ENCODE results near the gene DCLK2.
"Not testable (repeated sequence)": the region's sequence is repeated elsewhere in the genome, so short reads cannot be mapped to it uniquely, and the experiment has no call there.

Gene DCLK2

DNA sequence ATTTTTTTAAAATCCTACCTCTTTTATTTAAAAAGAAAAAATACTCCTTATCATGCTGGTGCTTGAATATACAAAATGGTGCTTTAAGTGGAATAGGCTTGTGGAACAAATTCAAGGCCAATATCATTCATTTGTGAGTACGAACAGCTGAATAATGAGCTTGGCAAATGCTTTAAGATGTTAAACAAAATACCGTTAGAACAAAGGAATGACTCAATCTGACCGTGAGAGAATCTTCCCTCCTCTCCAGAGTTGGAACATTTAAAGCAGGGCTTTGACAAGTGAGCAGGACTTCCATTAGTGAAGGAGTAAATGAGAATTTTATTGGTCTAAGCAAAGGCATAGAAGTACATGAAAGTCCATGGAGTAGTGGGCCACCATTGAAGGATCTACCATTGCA, 74.5 kb downstream of the DCLK2 start:
- DNase-seq (ENCODE audit: low read depth), result peak; percentile 62

DNA sequence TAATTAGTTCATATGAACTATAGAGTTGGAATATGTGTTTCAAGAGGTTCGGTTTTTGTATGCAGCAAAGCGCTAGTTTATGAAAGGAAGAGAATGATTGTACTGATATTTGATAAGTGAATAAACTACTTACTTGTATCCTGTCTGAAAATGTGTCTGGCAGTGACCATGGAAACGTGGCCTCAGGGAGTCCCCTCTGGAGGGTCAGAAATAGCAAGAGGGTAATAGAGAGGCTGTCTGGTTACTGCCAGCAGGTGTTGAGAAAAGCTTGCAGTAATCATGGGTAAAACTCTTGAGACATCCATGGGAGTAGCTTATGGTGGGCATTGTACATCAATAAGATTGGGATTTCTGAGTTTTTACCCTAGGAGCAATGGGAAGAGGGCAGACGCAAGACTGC, 77.1 kb downstream of the DCLK2 start:
- no peak for DNase-seq (ENCODE audit: low read depth)

DNA sequence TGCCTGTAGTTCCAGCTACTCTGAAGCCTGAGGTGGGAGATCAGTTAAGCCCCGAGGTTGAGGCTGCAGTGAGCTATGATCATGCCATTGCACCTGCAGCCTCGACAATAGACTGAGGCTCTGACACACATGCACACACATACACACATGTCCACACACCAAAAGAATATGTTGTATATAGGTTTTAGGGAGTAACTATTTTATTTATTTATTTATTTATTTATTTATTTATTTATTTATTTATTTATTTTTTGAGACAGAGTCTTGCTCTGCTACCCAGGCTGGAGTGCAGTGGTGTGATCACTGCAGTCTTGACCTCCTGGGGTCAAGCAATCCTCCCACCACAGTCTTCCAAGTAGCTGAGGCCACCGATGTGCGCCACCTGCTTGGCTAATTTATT, 78.3 kb downstream of the DCLK2 start:
- DNase-seq (ENCODE audit: low read depth), result no peak

DNA sequence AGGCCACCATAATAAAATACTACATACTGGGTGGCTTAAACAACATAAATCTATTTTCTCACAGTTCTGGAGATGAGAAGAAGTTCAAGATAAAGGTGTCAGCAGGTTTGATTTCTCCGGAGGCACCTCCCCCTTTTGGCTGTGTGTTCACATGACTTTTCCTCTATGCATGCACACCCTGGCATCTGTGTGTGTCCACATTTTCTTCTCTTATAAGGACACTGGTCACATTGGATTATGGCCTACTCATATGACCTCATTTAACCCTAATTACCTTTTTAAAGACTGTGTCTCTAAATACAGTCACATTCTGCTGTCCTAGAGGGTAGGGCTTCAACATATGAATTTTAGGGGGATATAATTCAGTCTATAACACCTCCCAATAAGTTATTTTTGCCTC, 79.8 kb downstream of the DCLK2 start:
- no peak for DNase-seq (ENCODE audit: low read depth)

DNA sequence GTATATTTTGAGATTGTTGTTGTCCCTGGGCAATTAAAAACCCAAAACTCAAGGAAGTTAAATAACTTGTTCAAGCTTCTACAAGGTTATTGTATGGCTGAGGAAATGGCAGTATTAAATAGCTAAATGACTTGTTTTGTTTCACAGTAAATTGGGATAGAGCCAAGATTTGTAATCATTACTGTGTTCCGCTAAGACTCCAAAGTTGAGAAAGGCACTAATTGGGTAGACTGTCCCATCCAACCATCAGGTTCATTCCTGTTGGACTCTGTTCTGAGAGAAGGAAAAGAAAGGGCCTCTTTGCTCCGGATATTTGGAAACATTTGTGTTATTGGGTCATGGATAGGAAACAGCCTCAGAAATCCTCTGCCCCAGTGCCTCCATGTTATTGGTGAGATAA, 82.2 kb downstream of the DCLK2 start:
- DNase-seq (ENCODE audit: low read depth), result no peak

DNA sequence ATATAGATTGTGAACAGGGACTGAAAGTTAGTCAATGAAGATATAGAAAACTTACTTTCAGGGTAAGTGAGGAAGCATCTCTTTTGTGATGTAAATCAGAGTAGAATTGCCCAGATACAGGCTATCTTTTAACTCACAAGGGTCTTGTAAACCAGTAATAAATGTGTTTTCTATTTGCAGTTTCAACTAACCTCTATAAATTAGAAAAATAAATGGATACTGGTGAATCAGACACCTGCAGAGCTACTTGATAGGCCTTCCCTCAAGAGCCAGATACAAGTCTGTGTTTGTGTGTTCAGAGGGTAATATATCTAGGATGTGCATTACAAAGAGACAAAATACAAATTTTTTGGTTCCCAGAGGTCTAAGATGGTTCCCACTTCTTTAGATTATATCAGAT, 82.9 kb downstream of the DCLK2 start:
- DNase-seq (ENCODE audit: low read depth), result no peak

DNA sequence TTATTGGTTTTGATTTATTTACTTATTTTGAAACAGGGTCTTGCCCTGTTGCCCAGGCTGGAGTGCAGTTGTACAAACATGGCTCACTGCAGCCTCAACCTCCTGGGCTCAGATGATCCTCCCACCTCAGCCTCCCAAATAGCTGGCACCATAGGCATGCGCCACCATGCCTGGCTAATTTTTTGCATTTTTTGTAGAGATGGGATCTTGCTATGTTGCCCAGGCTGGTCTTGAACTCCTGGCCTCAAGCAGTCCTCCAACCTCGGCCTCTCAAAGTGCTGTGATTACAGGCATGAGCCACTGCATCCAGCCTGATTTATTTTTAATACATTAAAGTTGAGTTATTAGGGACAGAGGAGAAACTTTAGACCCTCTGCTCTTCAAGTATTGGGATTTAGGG, 83.8 kb downstream of the DCLK2 start:
- not testable (repeated sequence) for DNase-seq (ENCODE audit: low read depth)

DNA sequence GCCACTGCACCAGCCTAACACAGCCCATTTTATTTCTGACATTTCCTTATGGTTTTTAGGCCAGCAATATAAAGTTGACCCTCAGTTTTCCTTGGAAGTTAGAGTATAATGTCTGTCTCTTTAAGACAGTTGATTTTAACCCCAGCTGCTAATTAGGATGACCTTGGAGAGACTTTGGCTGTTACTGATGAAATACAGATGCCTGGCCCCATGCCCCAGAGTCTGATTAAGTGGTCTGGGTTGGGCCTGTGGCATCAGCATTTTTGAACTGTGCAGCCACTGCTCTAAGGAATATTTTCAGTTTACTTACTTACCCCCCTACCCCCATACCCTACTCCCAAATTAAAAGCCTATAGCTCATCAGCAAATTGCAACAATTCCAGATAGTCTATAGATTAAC, 85.8 kb downstream of the DCLK2 start:
- DNase-seq (ENCODE audit: low read depth), result no peak

DNA sequence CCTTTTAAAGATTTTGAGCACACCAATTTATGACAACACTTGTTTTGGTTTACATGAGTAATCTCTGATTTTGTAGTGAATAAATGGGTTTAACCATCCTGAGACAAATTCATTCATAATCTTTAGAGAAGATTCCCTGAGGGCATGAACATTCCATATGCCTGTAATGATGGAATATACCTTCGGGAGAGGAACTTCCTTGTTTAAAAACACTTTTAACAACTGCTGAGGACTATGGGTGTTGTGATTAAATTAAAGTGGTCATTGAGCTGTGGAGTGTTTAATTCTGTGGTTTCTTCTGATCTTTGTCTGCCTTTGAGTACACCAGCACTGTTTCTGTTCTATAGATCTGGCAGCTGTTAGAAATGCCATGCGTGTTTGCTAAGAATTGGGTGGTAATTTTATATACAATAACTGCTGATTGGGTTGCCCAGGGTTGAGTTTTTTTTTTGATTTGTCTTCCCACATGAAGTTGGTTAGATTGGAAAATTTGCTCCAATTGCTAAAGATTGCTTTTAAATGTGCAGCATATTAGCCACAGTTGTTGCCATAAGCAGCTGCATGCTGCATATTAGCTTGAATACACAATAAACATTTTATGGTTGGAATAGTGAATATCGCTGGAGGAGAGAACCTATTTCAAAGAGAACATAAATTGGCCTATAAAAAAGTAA, 86.8 kb downstream of the DCLK2 start:
- no peak for DNase-seq (ENCODE audit: low read depth)

DNA sequence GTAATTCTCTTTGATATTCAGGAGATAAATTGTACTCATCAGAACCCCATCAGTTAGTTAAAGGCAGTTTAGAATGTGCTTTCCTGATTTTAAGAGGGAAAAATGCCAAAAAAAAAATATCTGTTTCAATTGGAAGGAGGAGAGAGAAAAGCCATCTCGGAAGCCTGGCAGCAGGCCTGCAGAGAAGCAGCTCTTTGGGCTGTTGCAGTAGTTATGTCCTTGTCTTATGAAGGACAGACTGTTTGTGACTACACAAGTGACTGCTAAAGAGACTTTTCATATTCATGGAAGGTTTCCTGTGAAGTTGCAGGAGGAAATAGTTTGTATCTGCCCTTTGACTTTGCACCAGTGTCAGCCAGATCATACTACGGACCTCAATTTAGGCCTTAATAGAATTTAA, 88.8 kb downstream of the DCLK2 start:
- DNase-seq (ENCODE audit: low read depth), result no peak

DNA sequence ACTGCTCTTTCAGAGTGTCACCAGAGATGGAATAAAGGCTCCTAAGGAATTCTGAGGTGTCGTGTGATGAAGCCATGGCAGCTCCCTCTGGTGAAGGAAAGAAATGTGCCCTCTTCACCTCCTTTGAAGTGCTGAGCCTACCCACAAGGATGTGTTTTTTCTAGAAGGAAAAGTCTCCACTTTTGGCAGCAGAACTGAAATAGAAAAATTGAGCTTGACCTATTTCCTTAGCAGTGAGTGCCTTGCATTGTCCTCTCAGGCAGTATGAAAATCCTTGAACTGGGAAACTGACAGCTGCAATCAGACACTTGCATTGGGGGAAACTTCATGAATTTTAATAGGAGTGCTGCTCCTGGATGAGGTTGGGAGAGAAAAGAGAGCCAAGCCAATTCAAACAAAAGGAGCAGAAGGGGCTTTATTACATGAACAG, 95.2 kb downstream of the DCLK2 start:
- DNase-seq (ENCODE audit: low read depth), result no peak

DNA sequence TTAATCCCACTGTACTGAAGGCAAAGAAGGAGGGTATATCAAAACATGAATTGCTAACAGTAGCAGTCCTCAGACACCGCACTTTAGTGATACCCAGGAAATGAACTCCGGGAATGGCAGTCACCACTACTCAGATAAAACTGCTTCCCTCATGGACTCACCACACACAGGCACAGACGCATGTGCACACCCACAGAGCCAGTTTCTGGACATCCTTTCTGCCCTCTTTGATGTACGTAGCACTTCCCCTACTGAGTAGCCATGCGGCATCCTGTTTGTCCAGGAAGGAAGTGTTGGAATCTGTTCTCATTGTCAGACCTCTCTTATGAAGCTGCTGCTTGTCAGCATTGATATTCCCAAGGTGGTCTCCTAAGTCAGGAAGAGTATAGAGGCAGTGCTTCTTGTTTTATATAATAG, 95.7 kb downstream of the DCLK2 start:
- DNase-seq (ENCODE audit: low read depth), result peak; percentile 25

DNA sequence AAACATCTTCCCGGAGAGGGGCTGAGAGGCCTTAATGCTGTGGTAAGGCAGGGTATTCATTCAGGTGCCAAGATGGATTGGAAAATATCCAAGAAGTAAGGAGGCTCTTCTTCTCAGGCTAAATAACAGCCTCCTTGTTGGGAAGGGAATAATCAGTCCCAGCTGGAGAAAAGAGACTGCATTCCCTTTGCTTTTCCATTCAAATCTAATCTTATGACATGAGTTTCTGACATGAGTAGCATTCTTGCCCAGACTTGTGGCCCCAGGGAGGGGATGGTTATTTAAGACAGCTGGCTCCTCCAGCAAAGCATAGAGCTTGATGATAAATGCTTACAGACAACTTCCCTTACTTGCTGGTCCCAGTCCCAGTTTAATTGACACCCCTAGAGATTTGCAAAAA, 98.3 kb downstream of the DCLK2 start:
- DNase-seq (ENCODE audit: low read depth), result peak; percentile 9

DNA sequence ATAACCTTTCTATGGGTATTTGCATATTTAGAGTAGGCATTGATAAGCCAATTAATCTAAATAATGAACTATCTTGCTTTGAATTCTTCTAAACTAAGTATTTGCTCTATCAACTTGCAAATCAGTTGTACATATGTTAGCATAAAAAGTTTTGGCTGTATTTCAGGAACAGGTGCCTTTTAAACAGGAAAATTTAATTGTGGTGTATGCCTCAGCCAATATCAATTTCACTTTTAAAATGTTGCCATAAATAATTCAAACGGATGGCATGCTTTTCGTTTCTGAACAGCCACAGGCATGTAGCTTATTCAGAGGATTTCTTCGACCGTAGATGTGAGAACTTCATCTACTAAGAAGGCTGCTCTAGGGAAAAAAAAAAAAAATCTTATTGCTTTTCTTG, 99.9 kb downstream of the DCLK2 start:
- peak; percentile 57 for DNase-seq (ENCODE audit: low read depth)

DNA sequence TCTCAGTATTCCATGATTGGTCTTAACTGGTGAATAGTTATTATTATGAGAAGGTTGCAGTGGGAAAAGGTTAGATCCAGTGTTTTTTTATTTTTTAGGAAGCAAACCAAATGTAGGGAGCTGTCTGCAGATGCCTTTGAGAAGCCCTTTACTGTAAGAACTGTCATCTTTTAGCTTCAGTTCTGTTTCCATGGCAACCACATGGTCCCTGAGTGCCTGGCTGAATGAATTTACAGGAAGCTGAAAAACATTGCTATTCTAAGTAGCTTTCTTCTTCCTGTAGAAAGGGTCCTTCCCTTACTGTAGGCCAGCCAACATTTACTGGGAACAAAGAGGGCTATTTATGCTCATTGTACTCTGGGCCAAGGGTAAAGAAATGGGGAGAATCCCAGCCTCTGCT, 103.3 kb downstream of the DCLK2 start:
- DNase-seq (ENCODE audit: low read depth), result peak; percentile 26

DNA sequence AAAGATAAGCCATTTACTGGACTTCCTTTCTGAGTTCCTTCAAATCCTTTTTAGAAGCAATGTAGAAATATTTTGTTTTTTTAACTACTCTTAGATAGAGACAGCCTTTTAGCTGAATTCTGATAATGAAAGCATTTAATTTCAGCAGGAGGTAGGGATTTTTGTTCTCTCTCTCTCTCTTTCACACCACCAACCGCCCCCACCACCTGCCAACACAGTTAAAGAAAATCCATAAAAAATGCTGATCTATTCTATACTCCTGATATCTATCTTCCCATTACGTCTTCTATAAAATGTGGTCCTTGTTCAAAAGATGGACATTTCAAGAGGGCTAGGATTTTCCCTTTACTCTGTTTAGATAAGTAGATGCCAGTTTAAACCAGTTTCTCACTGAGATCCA, 104.5 kb downstream of the DCLK2 start:
- no peak for DNase-seq (ENCODE audit: low read depth)

DNA sequence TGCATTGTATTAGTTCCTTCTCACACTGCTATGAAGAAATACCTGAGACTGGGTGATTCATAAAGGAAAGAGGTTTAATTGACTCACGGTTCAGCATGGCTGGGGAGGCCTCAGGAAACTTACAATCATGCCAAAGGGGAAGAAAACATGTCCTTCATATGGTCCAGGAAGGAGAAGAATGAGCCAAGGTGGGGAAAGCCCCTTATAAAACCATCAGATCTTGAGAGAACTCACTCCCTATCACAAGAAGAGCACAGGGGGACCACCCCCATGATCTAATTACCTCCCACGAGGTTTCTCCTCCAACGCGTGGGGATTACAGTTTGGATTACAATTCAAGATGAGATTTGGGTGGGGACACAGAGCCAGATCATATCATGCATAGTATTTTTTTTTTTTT, 106.8 kb downstream of the DCLK2 start:
- DNase-seq (ENCODE audit: low read depth), result not testable (repeated sequence)

DNA sequence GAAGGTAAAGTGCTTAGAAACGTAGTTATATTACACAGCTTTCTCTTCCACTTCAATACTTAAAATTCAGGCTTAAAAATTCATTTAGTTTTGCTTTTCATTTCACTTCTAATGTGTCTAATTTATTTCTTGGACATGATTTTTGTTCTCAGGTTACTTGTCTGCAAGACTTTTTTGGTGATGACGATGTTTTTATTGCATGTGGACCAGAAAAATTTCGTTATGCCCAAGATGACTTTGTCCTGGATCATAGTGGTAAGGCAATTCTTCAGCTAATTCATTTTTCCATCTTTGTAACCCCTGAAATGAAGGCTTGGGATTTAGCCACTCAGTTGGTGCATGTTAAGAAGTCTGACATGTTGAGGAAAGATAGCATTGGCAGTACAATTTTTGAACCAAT, 114.7 kb downstream of the DCLK2 start:
- no peak for DNase-seq (ENCODE audit: low read depth)

DNA sequence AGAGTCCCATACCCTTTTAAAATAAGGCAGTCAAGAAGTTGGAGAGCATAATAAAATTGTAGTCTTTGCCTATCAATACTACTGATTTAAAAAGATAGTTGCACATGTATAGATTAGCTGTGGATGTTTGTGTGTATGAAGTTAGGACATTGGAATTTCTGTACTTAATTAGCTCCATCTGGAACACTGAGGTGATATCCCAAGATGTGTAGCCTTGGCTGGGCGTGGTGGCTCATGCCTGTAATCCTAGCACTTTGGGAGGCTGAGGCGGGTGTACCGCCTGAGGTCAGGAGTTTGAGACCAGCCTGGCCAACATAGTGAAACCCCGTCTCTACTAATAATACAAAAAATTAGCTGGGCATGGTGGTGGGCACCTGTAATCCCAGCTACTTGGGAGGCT, 119.0 kb downstream of the DCLK2 start:
- DNase-seq (ENCODE audit: low read depth), result not testable (repeated sequence)

DNA sequence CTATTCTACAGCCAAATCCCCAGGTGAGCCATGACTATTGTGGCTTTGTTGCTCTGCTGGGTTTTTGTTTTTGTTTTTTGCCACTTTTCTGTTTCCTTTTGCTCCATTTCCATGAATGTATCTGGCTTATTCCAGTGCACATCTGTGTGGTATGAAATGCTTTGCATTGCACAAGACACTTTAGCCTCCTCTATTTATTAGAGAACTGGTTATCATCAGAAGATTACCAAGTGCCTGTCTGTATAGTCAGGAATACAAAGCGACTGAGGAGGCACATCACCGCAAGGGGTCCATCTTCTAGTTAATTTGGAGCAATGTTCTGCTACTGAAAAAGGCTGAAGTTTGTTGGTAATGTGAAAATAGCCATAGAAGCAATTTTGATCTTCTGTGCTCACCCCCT, 120.8 kb downstream of the DCLK2 start:
- DNase-seq (ENCODE audit: low read depth), result no peak

DNA sequence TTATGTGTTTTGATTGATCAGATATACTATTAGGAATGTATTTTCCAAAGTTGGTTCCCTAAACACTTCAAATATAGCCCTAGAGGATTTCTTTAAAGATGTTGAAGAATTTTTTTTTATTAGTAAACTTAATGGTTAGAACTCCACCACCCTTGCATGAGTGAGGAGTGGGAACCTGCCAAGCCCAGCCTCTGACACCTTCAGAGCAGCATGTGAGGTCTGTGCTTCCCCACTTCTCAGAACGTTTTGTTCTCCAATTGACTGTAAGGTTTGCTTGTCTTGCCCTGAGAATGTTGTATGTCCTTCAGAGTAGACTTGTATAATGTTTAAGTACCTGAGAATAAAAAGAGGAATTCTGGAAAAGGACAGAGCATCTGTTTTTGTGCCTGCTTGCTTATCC, 126.8 kb downstream of the DCLK2 start:
- no peak for DNase-seq (ENCODE audit: low read depth)

DNA sequence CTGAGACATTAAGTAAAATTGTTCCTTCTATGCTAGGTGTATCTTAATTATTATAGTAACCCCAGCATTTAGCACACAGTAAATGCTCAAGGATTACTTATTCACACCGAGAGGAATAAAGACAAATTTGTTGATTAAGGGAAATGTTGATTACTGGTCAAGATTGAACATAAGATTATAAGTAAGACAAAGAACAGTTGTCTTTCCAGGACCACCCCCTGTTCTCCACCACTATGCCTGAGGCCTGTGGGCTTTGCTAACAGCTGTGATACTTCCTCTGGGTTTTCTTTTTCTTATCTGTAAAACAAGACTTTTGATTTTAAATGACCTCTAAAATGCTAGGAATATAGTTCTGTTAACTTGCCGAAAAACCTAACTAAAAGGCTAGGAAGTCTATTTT, 128.0 kb downstream of the DCLK2 start:
- DNase-seq (ENCODE audit: low read depth), result no peak

DNA sequence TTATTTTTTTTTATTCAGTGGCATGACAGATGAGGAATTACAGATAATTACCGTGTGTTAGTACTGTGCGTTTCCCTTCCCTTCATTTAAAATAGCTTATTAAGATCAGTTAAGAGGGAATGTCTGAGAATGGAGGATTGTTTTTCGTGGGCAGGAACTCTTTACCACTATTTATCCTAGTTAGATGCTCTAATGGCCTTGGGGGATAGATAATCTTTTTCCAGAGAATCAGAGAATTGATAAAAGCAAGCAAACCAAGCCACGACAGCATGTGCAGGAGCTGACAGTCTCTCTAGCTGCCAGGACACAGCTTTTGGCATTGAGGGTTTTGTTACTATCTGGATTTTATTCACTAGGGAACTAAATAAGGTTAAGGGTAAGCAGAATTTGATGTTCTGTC, 128.7 kb downstream of the DCLK2 start:
- no peak for DNase-seq (ENCODE audit: low read depth)

DNA sequence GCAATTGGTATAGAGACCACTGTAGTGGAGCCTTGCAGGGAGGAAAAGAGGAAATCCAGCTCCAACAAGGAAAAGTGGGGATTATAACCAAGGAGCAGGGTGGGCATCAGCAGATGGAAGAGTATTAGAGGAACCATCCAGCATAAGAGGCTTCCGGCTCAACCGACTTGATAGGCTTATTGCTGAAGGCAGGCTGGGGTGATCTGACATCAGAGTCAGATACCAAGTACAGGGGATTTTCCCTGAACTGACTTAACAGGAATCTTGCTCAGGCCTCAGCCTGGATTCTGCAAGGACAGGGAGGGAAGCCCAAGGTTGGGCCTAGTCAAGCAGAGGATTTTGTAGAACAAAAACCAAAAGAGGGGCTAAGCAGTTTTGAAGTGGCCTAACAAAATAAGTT, 129.6 kb downstream of the DCLK2 start:
- DNase-seq (ENCODE audit: low read depth), result peak; percentile 22
